Stimulated activated CD8-positive, alpha-beta memory T cell treated with anti-CD3 and anti-CD28 coated beads, Interleukin-2, amount 100 ng/mL, for 48 hours (primary cell): ENCODE data around the gene RDH16.
"Not testable (repeated sequence)": the region's sequence is repeated elsewhere in the genome, so short reads cannot be mapped to it uniquely, and the experiment has no call there.

ENCODE experiments used
- DNase-seq, 2 donors: peaks; one replicate each; pipeline ENCODE4 v3.0.0-alpha.2; 2020; ENCODE audit warnings: low read depth in 2 of 2

RDH16 gene

GRCh38 chr12:56954057-56954957 lies 3.1 kb downstream of the RDH16 start:
- DNase-seq = no peak

- DNase-seq = no peak
Measured at GRCh38 chr12:56953314-56953713, 4.1 kb downstream of the RDH16 start.

GRCh38 chr12:56951582-56952339 lies 5.6 kb downstream of the RDH16 start:
- DNase-seq = no peak

GRCh38 chr12:56948881-56949280 lies 8.5 kb downstream of the RDH16 start:
- no peak for DNase-seq

GRCh38 chr12:56948457-56948777 lies 9.0 kb downstream of the RDH16 start:
- no peak for DNase-seq

- DNase-seq = no peak
Measured at GRCh38 chr12:56947633-56948456, 9.6 kb downstream of the RDH16 start.

GRCh38 chr12:56943878-56944277 lies 13.5 kb downstream of the RDH16 start:
- DNase-seq = no peak

GRCh38 chr12:56943374-56943773 lies 14.0 kb downstream of the RDH16 start:
- DNase-seq = not testable (repeated sequence)

- no peak for DNase-seq
Measured at GRCh38 chr12:56941299-56942017, 15.9 kb downstream of the RDH16 start.

- not testable (repeated sequence) for DNase-seq
Measured at GRCh38 chr12:56940942-56941298, 16.5 kb downstream of the RDH16 start.

- DNase-seq = no peak
Measured at GRCh38 chr12:56935752-56936151, 21.7 kb downstream of the RDH16 start.

- no peak for DNase-seq
Measured at GRCh38 chr12:56935157-56935556, 22.3 kb downstream of the RDH16 start.

- no peak for DNase-seq
Measured at GRCh38 chr12:56933826-56934625, 23.4 kb downstream of the RDH16 start, which contains the start of gene SDR9C7. Gene SDR9C7, minus strand, starts transcription at chr12:56934408. Its CDS starts 147 bp downstream, at chr12:56934261.

GRCh38 chr12:56932867-56933266 lies 24.5 kb downstream of the RDH16 start:
- DNase-seq = no peak

- DNase-seq = no peak
Measured at GRCh38 chr12:56932146-56932545, 25.3 kb downstream of the RDH16 start.

GRCh38 chr12:56931474-56931978 lies 25.9 kb downstream of the RDH16 start:
- DNase-seq = no peak

- no peak for DNase-seq
Measured at GRCh38 chr12:56930241-56930640, 27.2 kb downstream of the RDH16 start.

- no peak for DNase-seq
Measured at GRCh38 chr12:56929780-56930179, 27.6 kb downstream of the RDH16 start.

- no peak for DNase-seq
Measured at GRCh38 chr12:56928262-56928661, 29.1 kb downstream of the RDH16 start.

GRCh38 chr12:56927281-56927680 lies 30.1 kb downstream of the RDH16 start:
- DNase-seq = no peak
